A673 (cell line): ENCODE measurements around the gene NTRK1. TPM values are rescaled to one million over a fixed set of nuclear protein-coding genes. Genes with fewer than 3 reads are reported as not detected.
A peak's percentile ranks its signal among the peaks of the same experiment; 100 is the strongest.

Experiments used
- BruUV-seq: library from RNA; stranded (reverse); fragments of 400-500 nt; replicated peaks from 2 replicates; lab custom pipeline; 2021; lab: Mats Ljungman, UMichigan
- CTCF ChIA-PET: fragments of 300-600 bp; sonication (Branson Sonifier 250); formaldehyde crosslinking; loops from one replicate; lab custom pipeline; 2022; ENCODE audit warnings: antibody characterized with exemption; lab: Charles Lee
- POLR2A ChIA-PET: fragments of 300-600 bp; sonication (Branson Sonifier 250); formaldehyde crosslinking; loops from one replicate; lab custom pipeline; 2022; ENCODE audit warnings: antibody characterized with exemption; ENCODE audit not compliant: low non-redundant PET; lab: Charles Lee
- DNase-seq: peaks from one replicate; pipeline ENCODE4 v3.0.0-alpha.2; 2015; ENCODE audit warnings: low spot score
- H3K27ac ChIP-seq: fragments of 200-600 bp; sonication (generic); 2 replicates; pipeline ENCODE4 v1.5.1; 2016; ENCODE audit warnings: mixed run types, low read depth, mild to moderate bottlenecking, mixed read lengths, antibody characterized with exemption, low read length; ENCODE audit not compliant: poor library complexity, severe bottlenecking
- H3K27me3 ChIP-seq: fragments of 200-600 bp; sonication (generic); replicated peaks from 2 replicates; pipeline ENCODE4 v1.6.1; 2017; ENCODE audit warnings: mixed run types, low read depth, mild to moderate bottlenecking, mixed read lengths, antibody characterized with exemption, low read length; ENCODE audit not compliant: insufficient read depth, poor library complexity
- H3K36me3 ChIP-seq: fragments of 200-600 bp; sonication (generic); 2 replicates; pipeline ENCODE4 v1.6.1; 2016; ENCODE audit warnings: mixed run types, mild to moderate bottlenecking, mixed read lengths, antibody characterized with exemption, low read length; ENCODE audit not compliant: insufficient read depth, poor library complexity, severe bottlenecking
- H3K4me1 ChIP-seq: fragments of 200-600 bp; sonication (generic); 2 replicates; pipeline ENCODE4 v1.6.1; 2017; ENCODE audit warnings: mixed run types, mild to moderate bottlenecking, mixed read lengths, antibody characterized with exemption, low read length; ENCODE audit not compliant: insufficient read depth, poor library complexity, severe bottlenecking
- H3K4me3 ChIP-seq: fragments of 200-600 bp; sonication (generic); 2 replicates; pipeline ENCODE4 v1.5.1; 2016; ENCODE audit warnings: low read depth, mixed run types, mild to moderate bottlenecking, mixed read lengths, low read length; ENCODE audit not compliant: poor library complexity, severe bottlenecking
- H3K9me3 ChIP-seq: fragments of 200-600 bp; sonication (generic); 2 replicates; pipeline ENCODE4 v1.6.1; 2016; ENCODE audit warnings: mixed run types, low read depth, mild to moderate bottlenecking, mixed read lengths, antibody characterized with exemption, low read length; ENCODE audit not compliant: poor library complexity, severe bottlenecking
- EZH2 ChIP-seq: fragments of 200-600 bp; sonication (generic); IDR thresholded peaks from 2 replicates; pipeline ENCODE4 v1.6.1; 2017; ENCODE audit warnings: borderline replicate concordance, low read depth, mild to moderate bottlenecking, mixed read lengths, antibody characterized with exemption, low read length; ENCODE audit not compliant: poor library complexity, severe bottlenecking
- intact Hi-C: fragments of 100-400 bp; cut with micrococcal nuclease; formaldehyde crosslinking; loops from one replicate; pipeline ENCODE4 v1.10.0; 2022; ENCODE audit not compliant: unreplicated experiment
- total RNA-seq: library from RNA; stranded (reverse); gene quantifications from 2 replicates; pipeline ENCODE4 v1.2.3, GENCODE V29; 2021
- TF ChIP-seq, protein P1 (sequence below): fragments of 300-800, 200-600 bp; sonication (generic); conservative IDR thresholded peaks from 2 replicates; pipeline ENCODE4 v1.5.1; 2017; ENCODE audit warnings: low read depth, mild to moderate bottlenecking, antibody characterized with exemption, low read length, moderate library complexity, mixed read lengths

Gene NTRK1
- total RNA-seq, 1 experiment from 2014 or later: 5.1 TPM

DNA sequence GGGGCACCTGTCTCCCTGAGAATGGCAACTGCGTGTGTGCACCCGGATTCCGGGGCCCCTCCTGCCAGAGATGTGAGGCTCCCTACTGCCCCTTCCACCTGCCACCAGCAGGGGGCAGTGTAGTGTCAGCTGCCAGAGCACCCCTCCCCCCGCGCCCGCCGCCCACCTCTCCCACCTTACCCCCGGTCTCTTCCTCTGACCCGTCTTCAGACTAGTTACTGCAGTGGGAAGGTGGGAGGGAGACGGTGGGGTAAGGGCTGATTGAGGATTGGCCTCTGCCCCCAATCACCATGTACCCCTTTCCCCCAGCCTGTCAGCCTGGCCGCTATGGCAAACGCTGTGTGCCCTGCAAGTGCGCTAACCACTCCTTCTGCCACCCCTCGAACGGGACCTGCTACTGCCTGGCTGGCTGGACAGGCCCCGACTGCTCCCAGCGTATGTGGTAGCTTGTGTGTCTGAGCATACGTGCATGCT is 49.7 kb downstream of the NTRK1 start:
- intact Hi-C loops: loop anchor here (5.0 kb wide), 1 partner anchor 162 kb away; no protein-coding TSS in a partner anchor
- ChIA-PET POLR2A (no interaction called here), CTCF (interaction anchor here (1.1 to 1.3 kb wide), 5 partner anchors 14 to 204 kb away, joined by 3 to 9 read pairs (median 4); partner anchors contain the start of gene CRABP2)
- DNase-seq: peak; percentile 57
- no peak for TF ChIP-seq EZH2
- TF ChIP-seq, protein P1, sequence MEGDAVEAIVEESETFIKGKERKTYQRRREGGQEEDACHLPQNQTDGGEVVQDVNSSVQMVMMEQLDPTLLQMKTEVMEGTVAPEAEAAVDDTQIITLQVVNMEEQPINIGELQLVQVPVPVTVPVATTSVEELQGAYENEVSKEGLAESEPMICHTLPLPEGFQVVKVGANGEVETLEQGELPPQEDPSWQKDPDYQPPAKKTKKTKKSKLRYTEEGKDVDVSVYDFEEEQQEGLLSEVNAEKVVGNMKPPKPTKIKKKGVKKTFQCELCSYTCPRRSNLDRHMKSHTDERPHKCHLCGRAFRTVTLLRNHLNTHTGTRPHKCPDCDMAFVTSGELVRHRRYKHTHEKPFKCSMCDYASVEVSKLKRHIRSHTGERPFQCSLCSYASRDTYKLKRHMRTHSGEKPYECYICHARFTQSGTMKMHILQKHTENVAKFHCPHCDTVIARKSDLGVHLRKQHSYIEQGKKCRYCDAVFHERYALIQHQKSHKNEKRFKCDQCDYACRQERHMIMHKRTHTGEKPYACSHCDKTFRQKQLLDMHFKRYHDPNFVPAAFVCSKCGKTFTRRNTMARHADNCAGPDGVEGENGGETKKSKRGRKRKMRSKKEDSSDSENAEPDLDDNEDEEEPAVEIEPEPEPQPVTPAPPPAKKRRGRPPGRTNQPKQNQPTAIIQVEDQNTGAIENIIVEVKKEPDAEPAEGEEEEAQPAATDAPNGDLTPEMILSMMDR: peak; percentile 94
- no peak overlapping the region for H3K27ac ChIP-seq
- no peaks in the 10 kb centered on the region for H3K4me1 ChIP-seq
- H3K27me3 ChIP-seq: no peaks in the 10 kb centered on the region
- H3K9me3 ChIP-seq: no peaks in the 10 kb centered on the region
- H3K36me3 ChIP-seq: no peaks in the 10 kb centered on the region
- H3K4me3 ChIP-seq: no peak overlapping the region
- no TSS peak for BruUV-seq

DNA sequence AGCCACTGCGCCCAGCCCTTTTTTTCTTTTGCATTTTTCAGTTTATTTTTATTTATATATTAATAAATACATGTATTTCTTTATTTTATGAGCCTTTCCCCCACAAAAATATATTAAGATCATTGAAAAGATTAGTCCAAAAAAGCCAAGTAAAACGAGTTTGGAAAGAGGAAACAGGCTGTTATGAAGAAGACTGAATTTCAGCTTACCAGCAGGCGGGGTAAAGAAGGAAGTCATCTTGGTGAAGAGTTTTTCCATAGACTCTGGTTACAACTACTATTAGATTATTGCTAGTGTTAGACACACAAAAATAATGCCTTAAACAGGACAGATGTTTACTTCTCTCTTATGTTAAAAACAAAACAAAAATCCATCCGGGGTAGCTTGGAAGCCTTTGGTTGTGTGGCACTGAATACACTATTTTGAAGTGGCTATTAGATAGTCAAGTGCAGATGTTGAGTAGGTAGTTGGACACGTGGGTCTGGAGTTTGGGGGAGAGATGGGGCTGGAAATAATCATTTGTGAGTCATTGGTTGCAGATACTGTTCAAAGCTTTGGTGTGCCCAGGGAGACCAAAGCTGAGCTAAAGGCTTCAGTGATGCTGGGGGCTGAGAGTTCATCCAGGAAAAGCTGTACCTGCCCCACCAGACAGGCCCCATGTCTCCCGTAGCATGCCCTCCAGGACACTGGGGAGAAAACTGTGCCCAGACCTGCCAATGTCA is 51.1 kb downstream of the NTRK1 start:
- ChIA-PET CTCF (interaction anchor here (1.1 kb wide), 1 partner anchor 59 kb away, joined by 9 read pairs; no protein-coding TSS in a partner anchor), POLR2A (no interaction called here)
- TF ChIP-seq, protein P1: no peak
- no peak for TF ChIP-seq EZH2
- intact Hi-C loops: loop anchor here (5.0 kb wide), 1 partner anchor 161 kb away; no protein-coding TSS in a partner anchor
- DNase-seq: no peak
- H3K4me3 ChIP-seq: no peak overlapping the region
- BruUV-seq: no TSS peak
- H3K36me3 ChIP-seq: no peaks in the 10 kb centered on the region
- H3K27ac ChIP-seq: no peak overlapping the region
- H3K9me3 ChIP-seq: no peaks in the 10 kb centered on the region
- H3K4me1 ChIP-seq: no peaks in the 10 kb centered on the region
- H3K27me3 ChIP-seq: no peaks in the 10 kb centered on the region

- BruUV-seq: no TSS peak
- no peak overlapping the region for H3K4me3 ChIP-seq
- no peak overlapping the region for H3K27ac ChIP-seq
- ChIA-PET POLR2A (no interaction called here), CTCF (no interaction called here)
- intact Hi-C loops: loop anchor here (5.0 kb wide), 1 partner anchor 160 kb away; no protein-coding TSS in a partner anchor
- DNase-seq: no peak
- H3K4me1 ChIP-seq: no peaks in the 10 kb centered on the region
- no peaks in the 10 kb centered on the region for H3K27me3 ChIP-seq
- no peaks in the 10 kb centered on the region for H3K9me3 ChIP-seq
- no peak for TF ChIP-seq EZH2
- TF ChIP-seq, protein P1: no peak
- H3K36me3 ChIP-seq: no peaks in the 10 kb centered on the region
Observed at GRCh38 chr1:156912310-156912709, 51.6 kb downstream of the NTRK1 start.
